Activated CD4-positive, alpha-beta T cell treated with anti-CD3 and anti-CD28 coated beads, Interleukin-2, amount 50 U/mL, for 24 hours (primary cell): ENCODE results near the gene TACC2.

Source experiments
- DNase-seq, 2 donors: peaks; one replicate each; pipeline ENCODE4 v3.0.0-alpha.2; 2020; ENCODE audit warnings: low read depth in 1 of 2, low spot score in 1 of 2

TACC2 gene

DNA sequence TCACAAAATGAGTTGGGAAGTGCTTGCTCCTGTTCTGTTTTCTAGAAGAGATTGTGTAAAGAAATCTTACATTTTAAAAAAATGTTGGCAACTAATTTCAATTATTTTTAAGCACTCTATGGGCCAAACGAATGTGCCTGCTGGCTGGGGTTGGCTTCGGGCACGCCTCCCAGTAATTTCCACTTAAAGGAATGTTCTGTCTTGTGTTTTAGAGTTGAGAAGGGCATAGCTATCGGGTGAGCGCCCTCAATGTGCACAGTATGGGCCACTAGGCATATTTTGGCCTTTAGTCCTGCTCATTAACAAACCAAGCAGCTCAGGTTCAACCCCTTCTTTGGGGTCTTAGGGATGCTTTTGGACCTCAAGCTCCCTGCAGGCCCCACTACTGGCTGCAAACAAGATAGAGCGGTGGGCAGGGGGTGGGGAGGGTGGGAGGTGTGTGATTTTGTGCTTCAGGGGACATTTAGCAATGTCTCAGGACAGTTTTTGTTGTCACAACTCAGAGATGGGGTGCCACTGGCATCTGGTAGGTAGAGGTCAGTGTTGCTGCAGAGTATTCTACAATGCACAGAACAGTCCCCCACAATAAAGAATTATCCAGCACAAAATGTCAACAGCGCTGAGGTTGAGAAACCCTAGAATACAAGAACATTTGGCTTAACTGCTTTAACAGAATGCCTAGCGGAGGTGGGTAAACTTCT is 40.7 kb downstream of the TACC2 start:
- DNase-seq = no peak

DNA sequence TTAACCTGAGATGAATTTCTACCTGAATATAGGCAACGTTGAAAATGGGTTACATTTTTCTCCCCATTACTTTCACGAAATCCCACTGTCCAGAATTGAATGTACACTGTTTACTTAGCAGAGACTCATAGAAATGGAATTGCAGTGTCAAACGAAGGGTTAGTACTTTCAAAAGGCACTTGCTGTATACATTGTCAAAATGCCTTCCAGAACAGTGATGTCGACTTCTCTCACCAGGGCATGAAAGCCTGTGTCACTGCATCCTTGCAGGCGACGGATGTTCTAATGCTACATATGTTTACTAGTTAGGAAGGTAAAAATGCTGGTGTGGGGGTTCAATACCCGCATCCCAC is 41.2 kb downstream of the TACC2 start:
- DNase-seq = no peak

DNA sequence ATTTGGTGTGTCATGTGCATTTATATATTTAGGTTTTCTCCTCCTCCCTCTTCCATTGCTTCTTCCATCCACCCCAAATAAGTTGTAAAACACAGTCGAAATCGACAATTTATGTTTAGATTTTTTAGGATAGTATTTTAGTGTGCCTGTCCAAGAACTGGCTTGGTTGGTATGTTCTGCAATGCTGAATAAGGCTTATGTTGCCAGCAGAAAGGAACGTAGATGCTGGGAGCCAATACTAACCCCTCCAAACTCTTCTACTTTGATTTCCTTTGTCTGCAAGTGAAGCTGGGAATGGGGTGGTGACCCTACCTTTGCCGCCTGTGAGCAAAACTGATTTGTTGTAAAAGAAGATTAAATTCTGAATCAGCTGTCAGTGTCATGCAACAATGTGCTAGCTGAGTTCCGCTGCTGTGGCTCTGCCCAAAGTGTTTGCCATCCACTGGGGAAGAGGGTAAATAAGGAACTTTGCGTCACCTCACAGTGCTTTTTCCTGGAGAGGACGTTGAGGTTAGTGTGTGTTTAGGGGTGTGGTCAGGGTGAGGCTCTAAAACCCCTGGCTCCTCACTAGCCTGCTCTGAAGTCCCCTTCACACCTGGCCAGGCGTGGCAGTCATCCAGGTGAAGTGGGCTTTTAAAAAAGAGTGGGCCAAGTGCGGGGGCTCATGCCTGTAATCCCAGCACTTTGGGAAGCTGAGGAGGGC is 44.4 kb downstream of the TACC2 start:
- DNase-seq = no peak

DNA sequence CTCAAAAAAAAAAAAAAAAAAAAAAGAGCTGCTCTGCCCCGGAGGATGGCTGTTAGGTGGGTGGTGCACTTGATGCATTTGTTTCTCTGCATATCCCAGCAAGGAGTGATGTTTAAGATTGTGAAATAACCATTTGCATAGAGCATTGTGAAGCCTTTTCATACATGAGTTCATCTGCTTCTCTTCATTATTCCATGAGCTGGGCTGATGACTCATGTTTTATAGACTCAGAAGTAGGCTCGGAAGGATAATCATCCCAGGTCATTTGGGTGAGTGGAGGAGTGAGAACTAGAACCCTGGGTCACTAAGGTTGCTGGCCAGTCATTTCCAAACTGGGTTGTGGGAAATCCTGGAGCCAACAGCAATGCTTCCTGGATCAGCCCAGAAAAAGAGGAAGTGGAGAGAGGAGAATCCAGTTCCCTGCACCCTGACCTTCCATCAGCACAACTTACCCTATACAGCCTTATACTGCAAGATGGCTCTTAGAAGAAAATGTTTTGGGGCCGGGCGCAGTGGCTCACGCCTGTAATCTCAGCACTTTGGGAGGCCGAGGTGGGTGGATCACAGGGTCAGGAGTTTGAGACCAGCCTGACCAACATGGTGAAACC is 45.3 kb downstream of the TACC2 start:
- no peak for DNase-seq

DNA sequence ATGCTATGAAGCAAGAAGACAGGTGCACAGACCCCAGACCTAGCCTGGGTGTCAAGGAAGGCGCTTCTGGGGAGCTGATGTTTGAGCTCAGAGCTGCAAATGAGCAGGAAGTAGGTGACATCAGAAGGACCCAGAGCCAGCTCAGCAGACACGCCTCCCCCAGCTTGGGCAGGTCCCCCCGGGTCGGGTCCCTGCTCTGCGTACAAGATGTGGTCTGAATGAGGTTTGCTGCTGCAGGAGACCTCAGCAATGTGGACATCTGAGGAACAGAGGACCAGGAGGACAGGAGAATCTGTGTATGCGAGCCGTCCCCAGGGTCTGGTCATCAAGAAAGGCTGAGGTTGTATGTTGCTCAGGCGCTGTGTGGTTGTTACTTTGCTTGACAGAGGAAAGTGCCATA is 51.8 kb downstream of the TACC2 start:
- no peak for DNase-seq

DNA sequence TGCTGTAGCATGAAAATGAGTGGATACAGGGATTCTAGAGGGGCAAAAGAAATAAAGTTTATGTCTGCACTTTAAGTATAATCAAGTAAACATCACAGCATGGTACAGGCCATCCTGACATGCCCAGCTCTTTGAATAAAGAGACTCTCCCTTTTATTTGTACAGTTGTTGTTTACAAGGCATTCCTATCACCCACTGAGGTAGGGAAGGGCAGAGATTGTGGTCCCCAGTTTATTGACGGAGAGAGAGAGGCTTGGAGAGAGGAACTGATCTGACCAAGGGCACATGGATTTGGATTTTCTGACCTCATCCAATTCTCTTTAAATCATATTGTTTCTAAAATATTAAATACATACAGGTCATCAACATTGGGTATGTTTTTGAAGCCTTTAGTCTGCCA is 53.9 kb downstream of the TACC2 start:
- no peak for DNase-seq

DNA sequence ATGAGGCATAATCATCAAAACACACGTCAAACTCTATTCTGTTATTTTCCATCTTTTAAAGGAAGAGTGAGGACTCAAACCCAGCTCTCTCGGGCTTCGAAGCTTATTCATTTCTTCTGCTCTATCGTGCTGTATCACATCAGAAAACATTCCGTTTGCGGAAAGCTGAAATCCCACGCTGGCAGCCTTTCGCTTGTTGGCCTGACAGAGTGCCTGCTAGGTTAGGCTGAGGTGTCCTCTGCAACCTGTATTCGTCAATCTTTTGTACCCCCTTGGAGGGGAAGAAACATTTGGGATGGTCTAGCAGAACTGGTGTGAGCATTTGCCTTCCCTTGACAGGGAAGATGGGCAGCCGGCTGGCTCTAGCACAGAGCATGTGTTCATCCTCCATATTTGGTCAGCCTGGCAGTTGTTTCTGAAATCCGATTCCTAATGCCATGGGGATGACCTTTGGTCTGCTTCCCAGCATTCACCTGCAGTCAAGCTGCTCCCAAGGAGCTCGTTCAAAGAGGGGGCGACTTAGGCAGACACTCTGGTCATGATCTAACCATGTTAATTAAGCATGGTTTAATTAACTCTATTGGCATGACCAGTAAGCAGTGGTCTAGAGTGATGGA is 55.2 kb downstream of the TACC2 start:
- DNase-seq = no peak

DNA sequence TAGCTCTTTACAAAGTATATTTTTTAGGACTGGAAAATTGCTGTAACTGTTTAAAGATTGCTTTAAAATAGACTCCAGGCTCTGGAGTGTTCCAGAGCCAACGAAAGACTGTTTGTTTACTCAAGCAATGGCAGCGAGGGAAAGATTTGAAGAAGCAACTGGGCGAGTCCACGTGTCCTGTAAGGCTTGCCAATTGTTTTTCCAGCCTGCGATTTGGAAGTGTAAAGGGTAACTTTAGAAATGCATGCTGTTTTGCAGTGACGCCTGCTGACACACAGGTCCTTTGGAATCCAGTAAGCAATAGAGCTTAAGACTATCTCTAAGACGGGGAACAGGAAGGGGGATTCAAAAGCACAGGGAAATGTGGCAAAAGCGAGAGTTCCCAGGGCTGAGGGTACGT is 55.8 kb downstream of the TACC2 start:
- no peak for DNase-seq

DNA sequence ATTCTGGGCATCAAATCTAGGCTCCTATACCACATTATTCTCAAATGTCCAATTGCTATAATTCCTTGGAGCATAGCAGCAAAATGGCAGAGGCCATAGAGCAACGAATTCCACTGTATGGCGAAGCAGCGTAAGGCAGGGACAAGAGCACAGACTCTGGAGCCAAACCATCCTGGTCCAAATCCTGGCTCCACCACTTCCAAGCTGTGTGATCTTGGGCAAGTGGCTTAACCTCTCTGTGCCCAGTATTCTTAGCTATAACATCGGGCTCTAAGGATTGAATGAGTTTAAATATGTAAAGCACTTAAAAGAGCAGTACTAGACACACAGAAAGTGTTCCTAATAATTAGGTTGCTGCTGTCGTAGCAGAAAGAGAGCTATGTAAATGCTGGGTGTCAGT is 56.2 kb downstream of the TACC2 start:
- DNase-seq = no peak

DNA sequence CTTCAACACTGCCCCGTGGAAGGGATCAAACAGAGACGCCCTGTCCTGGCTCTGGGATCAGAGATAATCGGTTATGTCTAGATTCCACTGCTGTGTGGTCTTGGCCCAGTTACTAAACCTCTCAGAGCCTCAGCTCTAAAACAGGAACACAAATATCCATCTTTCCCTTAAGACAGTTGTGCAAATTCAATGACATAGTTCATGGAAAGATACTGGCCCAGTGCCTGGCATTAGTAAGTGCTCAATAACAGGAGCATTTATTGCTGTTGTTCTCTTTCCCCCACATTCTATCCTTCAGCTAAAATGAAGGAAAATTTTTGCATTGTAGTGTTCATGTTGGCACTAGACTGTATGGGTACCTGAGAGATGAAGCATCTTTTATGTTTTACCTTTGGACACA is 58.6 kb downstream of the TACC2 start:
- DNase-seq = no peak

DNA sequence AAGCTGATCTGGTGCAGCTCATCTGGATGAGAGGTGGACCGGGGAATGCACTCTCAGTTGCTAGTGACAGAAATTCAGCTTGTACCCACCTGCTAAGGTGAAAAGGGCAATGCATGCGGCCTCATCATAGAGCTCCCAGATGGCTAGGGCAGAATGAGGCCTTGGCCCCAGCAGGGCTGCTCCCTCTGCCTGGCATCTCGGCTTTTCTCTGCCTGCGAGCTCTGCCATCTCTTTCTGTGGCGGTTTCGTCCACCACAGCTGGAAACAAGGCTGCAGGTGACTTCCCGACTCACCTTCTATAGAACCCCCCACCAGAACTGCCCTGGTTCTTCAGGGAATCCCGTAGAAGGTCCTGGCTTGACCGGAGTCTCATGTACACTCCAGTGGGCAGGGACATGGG is 60.1 kb downstream of the TACC2 start:
- no peak for DNase-seq

DNA sequence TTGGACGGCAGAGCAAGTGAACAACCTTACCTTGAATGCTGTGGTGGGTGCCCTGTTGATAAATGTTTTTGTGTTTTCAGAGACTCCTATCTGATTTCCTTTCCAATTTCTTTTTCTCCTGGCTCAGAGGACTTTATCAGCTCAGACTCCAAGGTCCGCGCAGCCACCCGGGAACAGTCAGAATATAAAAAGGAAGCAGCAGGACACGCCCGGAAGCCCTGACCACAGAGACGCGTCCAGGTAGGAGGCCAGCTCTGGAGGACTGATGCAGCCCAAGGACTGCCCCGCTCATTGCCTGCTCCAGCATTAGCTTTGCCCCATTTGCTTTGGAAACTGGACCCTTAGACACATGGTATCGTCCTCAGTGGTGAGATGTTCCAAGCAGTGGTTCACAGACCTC is 61.3 kb downstream of the TACC2 start:
- no peak for DNase-seq

DNA sequence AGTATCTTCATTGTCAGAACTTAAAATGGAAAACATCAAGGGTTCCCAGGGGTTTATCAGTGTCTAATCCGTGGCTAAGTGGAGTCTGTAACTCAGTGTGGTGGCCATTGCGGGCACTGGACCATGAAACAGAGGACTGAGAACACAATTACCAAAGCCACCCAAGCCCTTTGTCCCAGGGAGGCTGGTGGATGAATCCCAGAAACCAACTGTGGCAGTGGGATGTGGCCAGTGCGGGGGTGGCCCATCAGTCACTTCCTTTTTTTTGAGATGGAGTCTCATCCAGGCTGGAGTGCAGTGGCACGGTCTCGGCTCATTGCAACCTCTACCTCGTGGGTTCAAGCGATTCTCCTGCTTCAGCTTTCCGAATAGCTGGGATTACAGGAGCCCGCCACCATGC is 61.8 kb downstream of the TACC2 start:
- no peak for DNase-seq

DNA sequence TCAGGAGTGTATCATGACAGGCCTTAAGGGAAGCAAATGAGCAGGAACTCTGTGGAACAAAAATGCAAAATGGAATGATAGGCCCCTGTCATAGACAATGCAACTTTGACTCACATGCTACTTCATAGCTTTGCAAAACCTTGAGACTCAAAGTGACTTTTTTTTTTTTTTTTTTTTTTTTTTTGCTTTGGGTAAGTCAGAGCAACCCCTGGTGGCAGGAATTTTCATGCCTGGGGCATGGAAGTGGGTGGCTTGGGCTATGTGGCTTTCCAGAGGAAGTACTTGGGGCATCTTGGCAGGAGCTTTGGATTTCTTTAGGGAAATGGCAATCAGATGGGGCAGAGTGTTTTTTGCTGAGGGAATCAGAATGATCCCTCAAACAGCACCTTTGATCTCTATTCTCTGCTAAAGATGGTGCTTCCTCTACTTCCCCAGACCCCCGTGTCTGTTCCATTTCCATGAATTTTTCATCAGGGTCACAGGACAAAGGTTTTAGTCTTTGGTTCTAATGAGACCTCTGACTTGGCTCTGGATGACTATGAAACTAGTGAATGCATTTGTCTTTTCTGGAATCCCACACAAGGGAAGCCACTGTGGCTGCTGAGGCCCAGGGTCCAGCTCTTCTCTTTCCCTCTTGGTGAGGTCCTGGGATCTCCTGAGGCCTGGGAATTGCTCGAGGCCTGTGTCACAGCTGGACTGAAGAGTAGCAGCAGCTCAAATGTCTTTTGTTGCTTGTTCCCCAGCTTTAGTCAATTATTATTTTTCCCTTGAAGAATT is 62.8 kb downstream of the TACC2 start:
- no peak for DNase-seq

DNA sequence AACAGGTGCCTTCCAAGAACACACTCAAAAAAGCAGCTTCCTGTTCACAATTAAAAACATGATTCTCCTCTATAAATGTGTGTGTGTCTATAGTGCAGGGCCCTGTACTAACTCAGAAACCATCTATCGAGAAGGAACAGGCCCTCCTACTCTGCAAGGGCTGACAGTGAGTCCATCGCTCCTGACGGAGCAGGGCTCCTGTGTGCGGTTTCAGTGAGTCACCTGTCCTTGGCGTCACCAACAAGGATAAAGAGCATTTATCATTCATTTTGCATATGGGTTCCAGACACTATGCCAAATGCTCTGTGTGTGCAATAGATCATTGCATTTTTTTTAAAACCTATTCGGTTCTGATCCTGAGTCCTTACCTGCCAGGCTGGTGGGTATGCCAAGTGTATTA is 63.7 kb downstream of the TACC2 start:
- DNase-seq = no peak

DNA sequence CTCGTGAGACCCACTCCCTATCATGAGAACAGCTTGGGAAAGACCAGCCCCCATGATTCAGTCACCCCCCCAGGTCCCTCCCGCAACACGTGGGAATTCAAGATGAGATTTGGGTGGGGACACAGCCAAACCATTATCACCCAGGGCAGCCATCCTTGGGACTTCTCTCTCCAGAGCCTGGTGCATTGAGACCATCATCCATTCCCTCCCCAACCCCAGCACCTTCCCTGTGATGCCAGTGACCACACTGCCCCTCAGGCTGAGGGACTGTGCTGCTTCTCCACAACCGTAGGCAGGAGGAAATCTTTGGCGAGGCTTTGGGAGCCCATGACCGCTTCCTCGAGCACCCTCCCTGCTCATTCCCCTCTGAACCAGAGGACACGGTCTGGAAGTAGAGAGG is 64.4 kb downstream of the TACC2 start:
- DNase-seq = no peak

DNA sequence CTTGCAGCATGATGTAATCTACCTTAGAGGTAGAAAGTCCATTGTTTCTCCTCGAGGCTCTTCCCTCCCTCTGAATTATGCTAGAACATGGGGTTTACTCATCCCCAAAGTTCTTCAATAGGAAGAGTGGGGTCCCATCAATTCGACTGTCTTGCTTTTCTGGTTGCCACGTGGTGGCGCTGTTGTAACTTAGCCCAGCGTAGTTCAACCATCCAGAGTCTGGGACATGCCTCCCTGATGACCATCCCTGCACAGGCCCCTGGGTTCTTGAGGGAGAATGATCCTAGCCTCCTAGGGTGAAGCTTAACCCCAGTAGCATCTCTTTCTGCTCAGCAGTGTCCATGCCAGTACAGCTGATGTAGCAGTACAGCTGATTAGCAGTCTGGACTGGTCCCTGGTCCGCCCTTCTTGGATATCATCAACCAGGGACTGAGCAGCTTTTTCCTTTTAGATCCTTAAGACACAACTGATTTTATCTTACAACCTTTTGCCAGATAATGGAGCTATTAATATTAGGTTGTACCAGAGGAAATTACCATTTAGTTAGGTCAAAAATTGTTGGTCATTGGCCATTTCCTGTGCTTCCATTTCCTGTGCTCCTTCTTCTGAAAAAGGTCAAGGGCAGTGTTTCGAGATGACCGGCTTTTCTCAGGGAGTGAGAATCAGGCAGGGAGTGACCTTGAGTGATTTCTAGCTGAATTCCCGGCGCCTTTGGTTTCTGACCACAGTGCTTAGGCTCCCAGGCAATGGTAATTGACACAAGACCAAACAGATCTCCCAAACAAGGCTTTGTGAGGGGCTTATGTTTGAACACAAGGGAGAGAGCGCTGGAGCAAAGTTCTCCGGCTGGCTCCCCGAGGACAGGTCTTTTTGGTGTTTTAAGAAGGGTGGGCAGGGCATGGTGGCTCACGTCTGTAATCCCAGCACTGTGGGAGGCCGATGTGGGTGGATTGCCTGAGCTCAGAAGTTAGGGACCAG is 65.4 kb downstream of the TACC2 start:
- DNase-seq = no peak

DNA sequence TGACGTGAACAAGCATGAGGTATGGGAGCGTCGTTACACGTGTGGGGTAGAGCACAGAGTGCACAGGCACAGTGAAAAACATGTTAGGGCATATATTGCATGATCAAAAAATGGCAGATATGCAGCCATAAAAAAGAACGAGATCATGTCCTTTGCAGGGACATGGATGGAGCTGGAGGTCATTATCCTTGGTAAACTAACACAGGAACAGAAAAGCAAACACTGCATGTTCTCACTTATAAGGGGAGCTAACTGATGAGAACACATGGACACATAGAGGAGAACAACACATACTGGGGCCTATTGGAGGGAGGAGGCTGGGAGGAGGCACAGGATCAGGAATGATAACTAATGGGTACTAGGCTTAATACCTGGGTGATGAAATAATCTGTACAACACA is 66.3 kb downstream of the TACC2 start:
- no peak for DNase-seq

DNA sequence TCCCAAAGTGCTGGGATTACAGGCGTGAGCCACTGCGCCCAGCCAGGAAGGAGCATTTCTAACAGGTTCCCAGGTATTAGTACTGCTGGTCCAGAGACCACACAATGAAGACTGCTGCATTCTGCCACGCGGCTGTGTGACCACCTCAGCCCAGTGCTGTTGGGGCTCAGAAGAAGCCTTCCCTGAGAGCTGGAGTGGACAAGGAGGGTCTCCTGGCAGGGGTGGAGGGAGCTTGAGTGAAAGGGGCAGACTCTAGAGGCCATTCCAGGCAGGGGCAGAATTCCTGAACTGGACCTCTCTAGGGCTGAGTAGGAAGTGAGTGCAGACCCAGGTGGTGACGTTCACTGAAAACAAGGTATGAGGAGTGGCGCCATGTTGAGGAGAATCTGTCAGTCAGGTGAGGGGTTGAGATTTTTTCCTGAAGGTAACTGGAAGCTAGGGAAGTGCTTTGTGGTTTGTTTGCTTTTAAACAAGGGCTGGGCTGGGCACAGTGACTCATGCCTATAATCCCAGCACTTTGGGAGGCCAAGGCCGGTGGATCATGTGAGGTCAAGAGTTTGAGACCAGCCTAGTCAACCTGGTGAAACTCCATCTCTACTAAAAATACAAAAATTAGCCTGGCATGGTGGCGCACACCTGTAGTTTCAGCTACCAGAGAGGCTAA is 67.6 kb downstream of the TACC2 start:
- DNase-seq = no peak

DNA sequence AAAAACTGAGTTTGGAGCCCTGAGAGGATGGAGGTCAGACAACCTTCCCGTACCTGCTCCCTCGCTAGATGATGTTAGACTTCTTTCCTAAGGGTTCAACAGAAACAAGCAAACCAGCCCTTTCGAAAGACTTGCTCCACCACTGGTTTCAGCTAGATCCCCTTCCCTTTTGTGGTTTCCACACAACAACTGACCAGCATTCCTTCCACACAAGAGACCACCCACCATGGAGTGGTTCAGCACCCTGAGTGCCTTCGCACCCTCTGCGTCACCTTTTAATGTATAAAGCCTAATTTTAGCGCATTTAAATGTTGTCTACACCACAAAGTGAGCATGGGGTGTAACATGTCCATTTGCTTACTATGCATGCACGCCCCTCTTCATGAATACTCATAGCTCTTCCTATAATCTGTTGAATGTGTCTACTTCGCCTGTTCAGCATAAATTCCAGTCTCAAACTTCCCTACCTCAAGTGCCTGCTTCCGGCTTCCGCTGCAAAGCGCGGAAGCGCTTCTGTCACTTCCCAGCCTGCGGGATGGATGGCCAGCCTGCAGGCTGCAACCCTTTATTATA is 69.0 kb downstream of the TACC2 start:
- DNase-seq = no peak
